ENCODE data around the gene SCG5. TPM values are rescaled to one million over a fixed set of nuclear protein-coding genes. Genes with fewer than 3 reads are reported as not detected.

Gene SCG5
- total RNA-seq, 1 donor from 2014 or later = 0.96 TPM

- no peaks in the 10 kb centered on the region for H3K27me3 ChIP-seq
- no peak overlapping the region for H3K4me3 ChIP-seq
- DNase-seq (no peak), ATAC-seq (no peak)
- H3K4me1 ChIP-seq = no peaks in the 10 kb centered on the region
- TF ChIP-seq, protein P1, sequence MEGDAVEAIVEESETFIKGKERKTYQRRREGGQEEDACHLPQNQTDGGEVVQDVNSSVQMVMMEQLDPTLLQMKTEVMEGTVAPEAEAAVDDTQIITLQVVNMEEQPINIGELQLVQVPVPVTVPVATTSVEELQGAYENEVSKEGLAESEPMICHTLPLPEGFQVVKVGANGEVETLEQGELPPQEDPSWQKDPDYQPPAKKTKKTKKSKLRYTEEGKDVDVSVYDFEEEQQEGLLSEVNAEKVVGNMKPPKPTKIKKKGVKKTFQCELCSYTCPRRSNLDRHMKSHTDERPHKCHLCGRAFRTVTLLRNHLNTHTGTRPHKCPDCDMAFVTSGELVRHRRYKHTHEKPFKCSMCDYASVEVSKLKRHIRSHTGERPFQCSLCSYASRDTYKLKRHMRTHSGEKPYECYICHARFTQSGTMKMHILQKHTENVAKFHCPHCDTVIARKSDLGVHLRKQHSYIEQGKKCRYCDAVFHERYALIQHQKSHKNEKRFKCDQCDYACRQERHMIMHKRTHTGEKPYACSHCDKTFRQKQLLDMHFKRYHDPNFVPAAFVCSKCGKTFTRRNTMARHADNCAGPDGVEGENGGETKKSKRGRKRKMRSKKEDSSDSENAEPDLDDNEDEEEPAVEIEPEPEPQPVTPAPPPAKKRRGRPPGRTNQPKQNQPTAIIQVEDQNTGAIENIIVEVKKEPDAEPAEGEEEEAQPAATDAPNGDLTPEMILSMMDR (IDR thresholded peaks at IDR 0.05) = no peak
- no peaks in the 10 kb centered on the region for H3K36me3 ChIP-seq
- no peaks in the 10 kb centered on the region for H3K9me3 ChIP-seq
- no peak overlapping the region for H3K27ac ChIP-seq
- intact Hi-C loops (cut with DNase I) = loop anchor here (5.0 kb wide), 1 partner anchor 325 kb away; no protein-coding TSS in a partner anchor
Observed at GRCh38 chr15:32667321-32667720, 25.8 kb downstream of the SCG5 start.

DNA sequence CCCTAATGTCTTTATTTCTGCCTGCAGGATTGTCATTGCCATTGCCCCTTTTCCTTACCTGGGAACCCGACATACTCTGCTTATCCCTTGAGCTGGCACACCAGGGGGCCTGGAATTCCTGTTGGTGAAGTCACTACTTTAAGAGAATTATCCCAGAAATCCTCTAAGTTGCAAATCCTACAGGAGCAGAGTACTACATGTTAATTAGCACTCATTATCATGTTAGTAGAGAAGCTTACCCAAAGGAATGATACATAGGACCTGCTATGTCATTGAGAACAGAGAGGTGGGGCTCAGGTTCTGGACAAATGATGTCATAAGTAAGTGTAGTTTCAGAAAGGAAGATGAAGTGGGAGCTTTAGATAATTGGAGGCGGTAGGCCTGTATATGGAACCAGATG lies 27.4 kb downstream of the SCG5 start:
- no peak for DNase-seq
- no peaks in the 10 kb centered on the region for H3K36me3 ChIP-seq
- TF ChIP-seq, protein P1 (IDR thresholded peaks at IDR 0.05) = no peak
- no peaks in the 10 kb centered on the region for H3K9me3 ChIP-seq
- intact Hi-C loops (cut with DNase I) = loop anchor here (5.0 kb wide), 1 partner anchor 323 kb away; no protein-coding TSS in a partner anchor
- H3K4me1 ChIP-seq = no peaks in the 10 kb centered on the region
- H3K4me3 ChIP-seq = no peak overlapping the region
- H3K27ac ChIP-seq = no peak overlapping the region
- ATAC-seq = no peak
- no peaks in the 10 kb centered on the region for H3K27me3 ChIP-seq

GRCh38 chr15:32669896-32670611 lies 28.5 kb downstream of the SCG5 start:
- Histone ChIP-seq H3K36me3 (no peaks in the 10 kb centered on the region), H3K4me3 (no peak overlapping the region), H3K9me3 (no peaks in the 10 kb centered on the region), H3K4me1 (no peaks in the 10 kb centered on the region), H3K27me3 (no peaks in the 10 kb centered on the region), H3K27ac (no peak overlapping the region)
- TF ChIP-seq, protein P1 (IDR thresholded peaks at IDR 0.05) = no peak
- DNase-seq = no peak
- intact Hi-C loops (cut with DNase I) = loop anchor here (5.0 kb wide), 1 partner anchor 322 kb away; no protein-coding TSS in a partner anchor
- no peak for ATAC-seq

DNA sequence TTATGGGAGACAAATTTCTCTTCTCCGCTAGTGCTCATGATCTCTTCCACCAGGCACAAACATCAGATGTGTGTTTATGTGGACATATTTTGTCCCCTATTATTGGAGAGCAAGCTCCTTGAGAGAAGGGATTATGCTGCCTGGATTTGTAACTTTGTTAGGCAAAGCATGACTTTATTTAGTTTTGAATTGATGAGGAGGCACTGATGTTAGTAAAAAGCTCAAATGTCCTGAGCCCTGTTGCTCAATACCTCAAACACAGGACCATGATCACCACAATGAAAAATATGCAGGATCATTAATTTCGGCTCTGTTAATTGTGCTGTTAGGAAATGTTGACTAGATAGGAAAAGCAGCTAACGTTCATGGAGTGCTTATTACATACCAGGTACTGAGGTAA lies 29.1 kb downstream of the SCG5 start:
- DNase-seq (no peak), ATAC-seq (no peak)
- Histone ChIP-seq H3K27me3 (no peaks in the 10 kb centered on the region), H3K27ac (no peak overlapping the region), H3K36me3 (no peaks in the 10 kb centered on the region), H3K4me1 (no peaks in the 10 kb centered on the region), H3K9me3 (no peaks in the 10 kb centered on the region), H3K4me3 (no peak overlapping the region)
- intact Hi-C loops (cut with DNase I) = no loop called here
- TF ChIP-seq, protein P1 (IDR thresholded peaks at IDR 0.05) = no peak

- no peaks in the 10 kb centered on the region for H3K9me3 ChIP-seq
- no peaks in the 10 kb centered on the region for H3K36me3 ChIP-seq
- H3K27ac ChIP-seq = no peak overlapping the region
- H3K4me1 ChIP-seq = no peaks in the 10 kb centered on the region
- DNase-seq (no peak), ATAC-seq (no peak)
- TF ChIP-seq, protein P1 (IDR thresholded peaks at IDR 0.05) = no peak
- no peak overlapping the region for H3K4me3 ChIP-seq
- intact Hi-C loops (cut with DNase I) = no loop called here
- no peaks in the 10 kb centered on the region for H3K27me3 ChIP-seq
Observed at GRCh38 chr15:32671339-32672325, 30.1 kb downstream of the SCG5 start.

All from upper lobe of right lung (tissue), 1 donor.